Cardiac muscle cell (in vitro differentiated cells and primary cell): ENCODE data around the gene RCE1. TPM values are rescaled to one million over a fixed set of nuclear protein-coding genes. Genes with fewer than 3 reads are reported as not detected.
"Not testable (repeated sequence)": the region's sequence is repeated elsewhere in the genome, so short reads cannot be mapped to it uniquely, and the experiment has no call there.

Experiments
- DNase-seq, 2 donors: peaks; one replicate each; pipeline versions ENCODE4 v3.0.0 to v3.0.0-alpha.2; 2010 to 2017; ENCODE audit warnings: low read depth in 1 of 2, low spot score in 1 of 2
- H3K27ac ChIP-seq: fragments of 200-600 bp; sonication (generic); 2 replicates; pipeline ENCODE4 v1.5.1; 2016
- H3K27me3 ChIP-seq: fragments of 200-600 bp; sonication (generic); 2 replicates; pipeline ENCODE4 v1.6.0; 2016; ENCODE audit warnings: control low read depth
- H3K36me3 ChIP-seq: fragments of 200-600 bp; sonication (generic); 2 replicates; pipeline ENCODE4 v1.5.1; 2016; ENCODE audit warnings: control low read depth
- H3K4me1 ChIP-seq: fragments of 200-600 bp; sonication (generic); 2 replicates; pipeline ENCODE4 v1.8.1; 2017; ENCODE audit warnings: low read depth, mild to moderate bottlenecking, mixed run types
- H3K4me3 ChIP-seq: fragments of 200-600 bp; sonication (generic); 2 replicates; pipeline ENCODE4 v1.5.1; 2016; ENCODE audit warnings: mild to moderate bottlenecking
- H3K9me3 ChIP-seq: fragments of 200-600 bp; sonication (generic); 2 replicates; pipeline ENCODE4 v1.5.1; 2017; ENCODE audit warnings: low read depth, mild to moderate bottlenecking, control low read depth
- polyA plus RNA-seq: library from polyadenylated mRNA; unstranded; fragments of >200 nt; fragmentation: Nextera tagmentation; extraction: Ambion mirVana; gene quantifications from 2 replicates; pipeline ENCODE4 v1.2.1, GENCODE V29; 2016
- total RNA-seq: library from RNA; depleted of rRNA; stranded (reverse); fragments of >200 nt; gene quantifications from 2 replicates; pipeline ENCODE4 v1.2.3, GENCODE V29; 2016
- TF ChIP-seq, protein P1 (sequence below): IDR thresholded peaks from 2 replicates; pipeline ENCODE4 v1.5.1; 2012; ENCODE audit warnings: low read depth, mild to moderate bottlenecking, low read length

RCE1 gene
- total and polyA plus RNA-seq, 2 experiments from 2014 or later, result 19.9 to 24.4 TPM

DNA sequence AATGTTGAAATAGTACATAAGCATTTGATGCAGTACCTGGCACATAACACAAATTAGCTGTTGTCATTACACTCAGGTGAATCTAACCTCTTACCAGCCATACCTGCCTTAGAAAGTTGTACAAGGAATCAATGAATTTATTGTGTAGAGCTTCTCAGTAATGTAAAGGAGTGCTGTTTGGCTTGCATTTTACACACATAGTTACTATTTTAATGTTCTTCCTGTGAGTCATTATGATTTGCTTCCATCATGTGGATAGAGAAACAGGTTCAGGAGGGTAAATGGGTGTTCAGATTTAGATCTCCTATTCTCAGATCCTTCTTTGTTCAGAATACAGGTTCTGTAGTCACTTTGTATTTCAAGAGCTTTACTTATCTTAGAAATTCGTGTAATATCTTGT, 27.6 kb upstream of the RCE1 start:
- no peak overlapping the region for H3K4me3 ChIP-seq
- no peaks in the 10 kb centered on the region for H3K9me3 ChIP-seq
- no peak overlapping the region for H3K27ac ChIP-seq
- H3K27me3 ChIP-seq, result no peaks in the 10 kb centered on the region
- no peaks in the 10 kb centered on the region for H3K4me1 ChIP-seq
- TF ChIP-seq, protein P1, sequence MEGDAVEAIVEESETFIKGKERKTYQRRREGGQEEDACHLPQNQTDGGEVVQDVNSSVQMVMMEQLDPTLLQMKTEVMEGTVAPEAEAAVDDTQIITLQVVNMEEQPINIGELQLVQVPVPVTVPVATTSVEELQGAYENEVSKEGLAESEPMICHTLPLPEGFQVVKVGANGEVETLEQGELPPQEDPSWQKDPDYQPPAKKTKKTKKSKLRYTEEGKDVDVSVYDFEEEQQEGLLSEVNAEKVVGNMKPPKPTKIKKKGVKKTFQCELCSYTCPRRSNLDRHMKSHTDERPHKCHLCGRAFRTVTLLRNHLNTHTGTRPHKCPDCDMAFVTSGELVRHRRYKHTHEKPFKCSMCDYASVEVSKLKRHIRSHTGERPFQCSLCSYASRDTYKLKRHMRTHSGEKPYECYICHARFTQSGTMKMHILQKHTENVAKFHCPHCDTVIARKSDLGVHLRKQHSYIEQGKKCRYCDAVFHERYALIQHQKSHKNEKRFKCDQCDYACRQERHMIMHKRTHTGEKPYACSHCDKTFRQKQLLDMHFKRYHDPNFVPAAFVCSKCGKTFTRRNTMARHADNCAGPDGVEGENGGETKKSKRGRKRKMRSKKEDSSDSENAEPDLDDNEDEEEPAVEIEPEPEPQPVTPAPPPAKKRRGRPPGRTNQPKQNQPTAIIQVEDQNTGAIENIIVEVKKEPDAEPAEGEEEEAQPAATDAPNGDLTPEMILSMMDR, result no peak
- H3K36me3 ChIP-seq, result no peaks in the 10 kb centered on the region
- no peak for DNase-seq

DNA sequence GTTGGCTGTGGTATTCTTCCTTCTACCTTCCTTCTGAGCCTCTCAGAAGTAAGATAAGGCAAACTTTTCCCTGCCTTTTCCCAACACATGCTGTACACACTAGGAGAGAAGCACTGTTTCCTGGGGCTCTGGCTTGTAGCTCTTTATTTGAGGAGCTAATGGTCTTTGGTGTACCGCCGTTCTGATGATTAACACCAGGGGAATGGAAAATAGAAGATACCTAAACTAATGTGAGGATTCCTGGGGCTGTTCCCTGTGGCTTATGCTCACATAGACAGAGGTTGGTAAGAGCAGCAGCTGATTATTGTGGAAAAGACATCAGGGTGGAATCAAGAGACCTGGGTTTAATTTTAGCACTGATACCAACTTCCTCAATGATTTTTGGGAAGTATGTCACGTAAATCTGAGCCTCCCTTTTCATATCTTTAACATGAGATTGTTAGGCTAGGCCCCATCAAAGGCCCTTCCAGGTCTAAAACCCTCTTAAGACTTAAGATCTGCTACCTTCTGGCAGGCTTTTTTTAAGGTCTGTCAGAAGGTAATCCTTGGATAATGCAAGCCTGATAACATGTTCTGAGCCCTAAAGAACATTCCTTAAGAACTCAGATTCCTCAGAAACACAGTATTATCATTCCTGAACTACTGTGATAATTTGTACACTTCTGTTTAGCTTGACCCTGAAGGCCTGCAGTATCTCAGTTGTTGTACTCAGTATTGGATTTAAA, 24.8 kb upstream of the RCE1 start:
- TF ChIP-seq, protein P1, result no peak
- no peak overlapping the region for H3K4me3 ChIP-seq
- H3K27me3 ChIP-seq, result no peaks in the 10 kb centered on the region
- H3K36me3 ChIP-seq, result no peaks in the 10 kb centered on the region
- H3K9me3 ChIP-seq, result no peaks in the 10 kb centered on the region
- no peak overlapping the region for H3K27ac ChIP-seq
- H3K4me1 ChIP-seq, result no peaks in the 10 kb centered on the region
- no peak for DNase-seq

DNA sequence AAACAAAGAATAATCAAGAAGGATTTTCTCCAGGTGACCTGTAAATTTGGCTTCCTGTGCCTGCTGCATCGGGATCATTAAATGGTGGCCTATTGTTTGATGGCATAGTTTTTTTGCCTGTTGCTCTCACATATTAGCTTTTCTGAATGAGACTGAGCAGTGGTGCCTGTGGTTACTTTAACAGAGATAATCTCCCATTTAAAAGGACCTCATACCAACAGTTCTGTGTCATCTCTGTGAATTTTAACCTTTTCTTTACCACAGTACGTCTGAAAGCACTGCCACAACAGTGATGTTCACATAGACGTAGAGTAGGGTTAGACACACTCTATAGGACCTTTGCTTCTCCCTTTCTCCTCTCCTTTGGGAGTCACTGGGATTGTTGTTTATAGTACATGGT, 22.9 kb upstream of the RCE1 start:
- no peaks in the 10 kb centered on the region for H3K4me1 ChIP-seq
- H3K36me3 ChIP-seq, result no peaks in the 10 kb centered on the region
- TF ChIP-seq, protein P1, result no peak
- H3K4me3 ChIP-seq, result no peak overlapping the region
- no peaks in the 10 kb centered on the region for H3K27me3 ChIP-seq
- no peak overlapping the region for H3K27ac ChIP-seq
- H3K9me3 ChIP-seq, result no peaks in the 10 kb centered on the region
- DNase-seq, result no peak

- Histone ChIP-seq H3K4me1 (no peaks in the 10 kb centered on the region), H3K4me3 (no peak overlapping the region), H3K27me3 (no peaks in the 10 kb centered on the region), H3K36me3 (no peaks in the 10 kb centered on the region), H3K27ac (no peak overlapping the region), H3K9me3 (no peaks in the 10 kb centered on the region)
- no peak for DNase-seq
- TF ChIP-seq, protein P1, result no peak
These were observed 22.3 kb upstream of the RCE1 start for GRCh38 chr11:66820901-66821300.

GRCh38 chr11:66823700-66824099, 19.5 kb upstream of the RCE1 start:
- no peaks in the 10 kb centered on the region for H3K9me3 ChIP-seq
- no peaks in the 10 kb centered on the region for H3K4me1 ChIP-seq
- H3K36me3 ChIP-seq, result no peaks in the 10 kb centered on the region
- H3K27me3 ChIP-seq, result no peaks in the 10 kb centered on the region
- no peak overlapping the region for H3K27ac ChIP-seq
- no peak overlapping the region for H3K4me3 ChIP-seq
- no peak for DNase-seq
- TF ChIP-seq, protein P1, result no peak

GRCh38 chr11:66824573-66824972, 18.7 kb upstream of the RCE1 start:
- H3K4me1 ChIP-seq, H3K36me3 ChIP-seq, H3K9me3 ChIP-seq, DNase-seq, H3K4me3 ChIP-seq, H3K27ac ChIP-seq, H3K27me3 ChIP-seq: not testable (repeated sequence)
